Activated CD8-positive, alpha-beta memory T cell treated with anti-CD3 and anti-CD28 coated beads for 24 hours (primary cell): ENCODE results near the gene ITGA4.

Experiments
- DNase-seq: peaks from one replicate; pipeline ENCODE4 v3.0.0-alpha.2; 2020

The ITGA4 gene

DNA sequence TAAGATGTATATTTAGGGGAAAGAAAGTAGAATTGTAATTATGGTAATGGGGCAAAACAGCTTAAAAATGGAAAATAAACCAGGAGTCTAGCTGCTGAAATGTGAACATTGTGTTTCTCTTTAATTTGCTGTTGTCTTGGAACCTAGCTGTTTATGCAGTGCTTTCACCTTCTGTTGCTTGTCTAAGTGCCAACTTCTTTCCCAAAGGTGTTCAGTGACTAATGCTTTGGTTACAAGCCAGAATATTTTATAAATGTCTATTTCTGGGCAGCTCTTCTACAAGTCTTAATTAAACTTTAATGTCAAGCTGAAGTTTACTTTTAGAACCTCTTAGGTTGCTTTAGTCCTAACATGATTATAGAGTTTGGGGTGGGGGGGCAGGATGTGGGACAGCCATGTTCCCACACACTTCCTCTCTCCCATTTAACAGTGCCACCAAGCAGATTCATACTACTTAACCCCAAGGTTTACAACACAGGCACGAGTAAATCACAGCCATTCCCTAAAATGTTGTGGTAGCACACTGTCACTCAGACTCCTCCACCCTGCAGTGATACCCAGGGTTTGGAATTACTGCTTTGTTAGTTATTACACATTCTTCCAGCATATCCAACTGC is 60.6 kb downstream of the ITGA4 start:
- no peak for DNase-seq

- DNase-seq: no peak
These were observed 63.1 kb downstream of the ITGA4 start for GRCh38 chr2:181520253-181520652.

DNA sequence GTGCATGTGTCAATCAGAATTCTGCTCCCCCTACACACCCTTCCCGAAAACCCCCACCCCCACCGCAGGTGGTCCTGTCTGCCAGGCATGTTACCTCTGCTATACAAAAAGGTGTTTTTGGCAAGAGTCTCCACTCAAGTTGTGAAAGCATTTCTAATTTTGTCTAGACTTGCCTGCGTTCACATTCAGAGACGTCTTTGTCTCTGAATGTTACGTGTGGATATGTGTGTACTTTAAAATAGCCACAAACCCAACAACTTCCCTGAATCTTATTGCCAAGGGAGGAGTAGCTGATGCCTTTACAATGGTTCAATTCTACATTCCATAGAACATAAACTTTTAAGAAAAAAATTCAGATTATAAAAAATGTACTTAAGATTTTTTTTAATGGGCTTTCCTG is 66.6 kb downstream of the ITGA4 start:
- DNase-seq: no peak

GRCh38 chr2:181526014-181526413 is 68.8 kb downstream of the ITGA4 start:
- DNase-seq: no peak

GRCh38 chr2:181527058-181527457 is 69.9 kb downstream of the ITGA4 start:
- no peak for DNase-seq

GRCh38 chr2:181528441-181528840 is 71.3 kb downstream of the ITGA4 start:
- no peak for DNase-seq

DNA sequence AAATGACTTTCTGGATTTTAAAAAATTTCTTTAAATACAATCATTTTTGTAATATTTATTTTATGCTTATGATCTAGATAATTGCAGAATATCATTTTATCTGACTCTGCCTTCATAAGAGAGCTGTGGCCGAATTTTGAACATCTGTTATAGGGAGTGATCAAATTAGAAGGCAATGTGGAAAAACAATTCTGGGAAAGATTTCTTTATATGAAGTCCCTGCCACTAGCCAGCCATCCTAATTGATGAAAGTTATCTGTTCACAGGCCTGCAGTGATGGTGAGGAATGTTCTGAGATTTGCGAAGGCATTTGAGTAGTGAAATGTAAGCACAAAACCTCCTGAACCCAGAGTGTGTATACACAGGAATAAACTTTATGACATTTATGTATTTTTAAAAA is 79.5 kb downstream of the ITGA4 start:
- DNase-seq: no peak

DNA sequence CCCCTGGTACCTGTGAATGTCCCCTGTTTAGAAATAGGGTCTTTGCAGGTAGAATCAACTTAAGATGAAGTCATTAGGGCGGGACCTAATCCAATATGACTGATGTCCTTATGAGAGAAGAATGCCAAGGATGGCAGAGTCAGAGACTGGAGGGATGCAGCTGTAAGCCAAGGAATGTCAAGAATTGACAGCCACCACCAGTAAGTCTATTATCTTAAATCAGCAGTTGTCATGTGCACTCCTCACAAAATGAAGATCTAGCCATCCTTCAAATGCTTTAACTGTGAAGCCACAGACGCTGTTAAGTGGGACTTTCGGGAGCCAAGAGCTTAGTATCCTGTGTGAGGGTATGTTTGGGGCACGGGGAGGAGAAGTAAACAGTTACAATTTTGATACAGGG is 83.2 kb downstream of the ITGA4 start:
- DNase-seq: no peak

DNA sequence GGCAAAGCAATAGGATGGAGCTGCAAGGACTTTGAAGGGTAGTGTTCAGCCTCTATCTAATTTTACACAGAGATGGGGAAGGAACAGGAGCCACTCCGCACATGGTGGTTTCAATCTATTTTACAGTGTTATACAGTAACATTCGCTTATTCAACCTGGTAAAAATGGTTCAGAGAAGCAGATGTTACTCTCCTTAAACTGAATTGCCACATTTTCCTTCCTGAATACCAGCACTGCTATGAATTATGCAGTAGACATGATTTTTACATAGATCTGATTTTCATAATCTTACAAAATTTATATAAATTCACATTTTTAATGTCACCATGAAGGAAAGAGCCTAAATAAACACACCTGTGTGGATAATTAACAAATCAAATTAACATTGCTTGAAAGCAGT is 85.0 kb downstream of the ITGA4 start:
- DNase-seq: no peak

- DNase-seq: no peak
These were observed 88.9 kb downstream of the ITGA4 start for GRCh38 chr2:181546086-181546485.

DNA sequence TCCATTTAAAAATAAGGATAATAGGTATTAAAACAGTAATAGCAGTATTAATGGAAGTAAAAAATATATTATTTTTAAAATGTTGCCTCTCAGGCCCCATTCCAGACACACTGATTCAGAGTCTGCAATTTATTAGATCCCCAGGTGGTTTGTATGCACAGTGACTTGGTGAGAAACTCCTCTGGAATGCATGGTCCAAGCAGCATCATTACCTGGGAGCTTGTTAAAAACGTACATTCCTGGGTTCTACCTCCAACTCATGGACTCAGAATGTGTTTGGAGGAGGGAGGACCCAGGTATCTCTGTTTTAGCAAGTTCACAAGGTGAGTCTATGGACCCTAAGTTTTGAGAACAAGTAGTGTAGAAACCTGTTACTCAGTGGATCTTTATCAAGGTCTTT is 95.6 kb downstream of the ITGA4 start:
- no peak for DNase-seq

DNA sequence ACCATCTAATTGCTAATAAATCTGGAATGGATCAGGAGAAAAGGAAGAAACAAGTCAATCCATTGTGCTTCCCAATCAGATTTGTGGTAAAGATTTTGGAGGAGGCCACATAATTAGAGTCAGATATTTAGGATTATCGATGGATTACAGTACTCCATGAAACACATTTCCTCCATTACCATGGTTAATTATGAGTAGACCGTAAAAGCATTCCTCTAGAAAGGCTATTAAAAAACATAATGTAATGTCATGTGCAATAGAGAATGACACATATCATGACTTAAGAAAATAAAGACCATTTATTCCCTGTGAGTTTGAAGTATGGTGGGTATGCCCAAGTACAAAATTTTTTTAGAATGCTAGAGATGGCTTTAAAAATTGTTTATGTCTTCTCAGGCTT is 96.1 kb downstream of the ITGA4 start:
- DNase-seq: no peak

DNA sequence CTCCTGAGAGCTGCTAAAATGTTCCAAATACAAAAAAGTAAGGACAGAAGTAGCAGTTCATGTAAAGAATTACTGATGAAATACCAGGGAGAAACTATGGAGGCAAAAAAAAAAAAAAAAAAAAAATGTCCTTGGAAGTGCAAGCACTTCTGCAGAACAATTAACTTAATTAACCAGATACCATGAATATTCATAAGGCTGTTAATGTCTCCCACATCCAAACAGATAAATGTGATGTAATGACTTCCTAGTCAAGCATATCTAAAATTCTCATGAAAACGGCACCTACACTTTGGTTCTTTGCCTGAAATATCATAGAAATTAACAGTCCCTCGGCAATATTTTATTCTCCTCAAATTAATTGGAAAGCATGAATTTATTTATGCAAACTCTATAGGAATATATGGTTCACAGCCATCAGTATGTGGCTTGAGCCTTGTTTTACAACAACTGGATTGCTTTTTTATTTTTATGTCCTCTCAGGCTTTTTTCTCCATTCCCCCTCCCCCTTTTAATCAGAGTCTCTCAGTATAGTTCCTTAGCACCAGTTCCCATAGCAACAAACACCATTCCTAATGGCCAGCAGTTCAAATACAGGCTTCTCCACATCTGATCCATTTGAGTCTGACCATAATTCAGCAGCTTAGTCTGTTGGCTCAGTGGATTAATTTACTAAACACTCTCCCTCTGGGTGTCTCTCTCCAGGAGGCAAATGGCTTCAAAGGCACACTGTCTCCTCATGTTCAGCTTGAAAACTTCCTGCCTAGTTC is 97.1 kb downstream of the ITGA4 start:
- DNase-seq: no peak

DNA sequence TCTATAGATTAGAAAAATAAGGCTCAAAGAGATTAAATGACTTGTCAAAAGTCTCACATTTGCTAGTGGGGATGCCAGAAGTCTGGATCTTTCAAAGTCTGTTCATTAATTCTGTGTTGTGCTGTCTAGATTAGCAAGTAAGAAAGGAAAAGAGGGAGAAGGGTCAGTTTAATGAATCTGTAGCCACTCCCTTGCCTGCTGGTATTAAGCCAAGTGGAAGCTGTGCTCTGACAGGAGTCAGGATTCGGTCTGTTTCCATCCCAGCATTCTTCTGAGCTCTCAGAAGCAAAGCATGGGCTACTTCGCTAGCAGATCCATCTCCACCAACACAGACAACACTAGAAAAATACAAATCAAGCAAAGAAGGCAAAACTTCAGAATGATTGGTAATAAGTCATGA is 101.2 kb downstream of the ITGA4 start:
- DNase-seq: no peak

DNA sequence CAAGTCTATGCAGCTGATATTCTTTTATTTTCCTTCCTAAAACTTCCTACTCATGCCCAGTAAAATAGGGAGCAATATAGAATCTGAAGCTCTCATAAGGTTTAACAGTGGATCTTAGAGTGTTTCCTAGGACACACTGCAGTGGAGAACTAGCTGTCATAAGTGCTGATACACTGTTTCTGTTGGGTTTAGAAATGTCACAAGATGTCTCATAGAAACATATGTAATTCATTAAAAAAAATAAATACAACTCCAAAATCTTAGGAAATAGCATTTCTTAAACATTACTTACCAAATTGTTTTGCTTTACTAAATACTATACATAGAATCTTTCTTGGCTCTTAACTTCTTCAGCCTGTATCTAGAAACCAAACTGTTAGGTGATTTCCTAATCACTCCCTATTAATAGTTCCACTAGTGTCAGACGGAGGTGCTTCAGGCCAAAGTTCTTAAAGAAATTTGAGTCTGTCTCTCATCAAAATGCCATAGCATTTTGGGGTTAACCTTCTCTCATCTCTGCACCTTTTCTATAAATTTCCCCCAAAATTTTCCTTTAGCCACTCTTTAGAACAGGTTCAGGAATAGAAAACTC is 106.0 kb downstream of the ITGA4 start:
- DNase-seq: no peak

GRCh38 chr2:181566334-181567032 is 109.3 kb downstream of the ITGA4 start:
- no peak for DNase-seq

- DNase-seq: no peak
These were observed 112.9 kb downstream of the ITGA4 start for GRCh38 chr2:181570059-181570458.

DNA sequence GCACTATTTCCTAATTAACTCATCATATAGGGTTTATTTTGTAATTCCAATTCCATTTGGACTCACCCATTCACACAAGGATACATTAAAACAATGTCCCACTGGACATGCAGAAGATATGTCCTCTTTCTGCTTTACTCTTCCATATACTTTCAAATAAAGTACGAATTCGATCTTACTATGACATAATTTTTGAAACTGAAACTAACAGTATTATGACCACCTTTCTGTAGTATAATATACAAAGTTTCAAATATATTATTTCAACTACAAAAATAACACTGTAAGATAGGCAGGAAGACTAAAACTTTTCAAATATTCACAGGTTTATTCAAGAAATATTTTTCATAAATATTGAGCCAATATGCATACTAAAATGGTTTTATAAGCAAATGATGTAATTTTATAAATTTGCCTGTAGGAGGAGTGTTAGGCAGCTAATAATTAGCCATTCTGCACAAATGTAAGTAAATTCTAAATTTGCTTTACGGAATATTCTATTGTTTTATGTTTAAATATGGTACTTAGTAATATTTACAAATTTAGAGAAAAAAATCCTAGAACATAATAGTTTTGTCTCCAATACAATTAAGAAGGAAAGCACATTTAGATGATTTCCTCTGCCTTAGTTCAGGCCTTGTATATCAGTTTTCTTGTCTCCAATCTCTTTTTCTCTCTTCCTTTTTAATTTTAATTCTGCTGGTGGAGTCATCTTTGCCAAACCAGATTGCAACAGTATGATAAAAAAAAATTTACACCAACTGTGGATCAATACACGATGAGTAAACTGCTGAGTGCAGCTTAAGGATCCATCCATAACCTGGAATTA is 113.9 kb downstream of the ITGA4 start:
- DNase-seq: no peak

DNA sequence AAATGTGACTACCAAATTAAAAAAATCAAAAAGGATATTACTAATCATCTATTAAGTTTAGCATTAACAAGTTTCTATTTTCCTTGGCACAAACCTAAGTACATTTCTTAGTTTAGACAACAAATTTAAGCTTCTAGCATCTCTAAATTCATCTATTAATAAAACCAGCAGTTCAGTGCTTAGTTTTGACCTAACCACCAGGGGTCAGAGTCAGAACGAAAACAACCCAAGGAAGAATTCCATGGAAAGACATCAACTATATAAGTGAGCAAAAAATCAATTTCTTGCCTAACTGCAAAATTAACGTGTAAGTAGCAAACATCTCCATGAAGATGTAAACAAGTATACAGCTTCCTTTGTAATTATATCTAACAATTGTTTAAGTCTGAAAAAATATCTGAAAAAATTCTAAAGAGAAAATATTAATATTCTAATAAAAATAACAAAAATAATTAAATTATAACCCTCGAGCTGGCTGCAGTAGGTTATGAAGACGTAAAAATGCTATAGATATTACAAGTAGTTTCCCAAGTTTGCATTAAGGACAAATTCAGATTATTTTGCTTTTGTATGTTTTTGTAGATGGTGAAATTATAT is 116.1 kb downstream of the ITGA4 start:
- DNase-seq: no peak

DNA sequence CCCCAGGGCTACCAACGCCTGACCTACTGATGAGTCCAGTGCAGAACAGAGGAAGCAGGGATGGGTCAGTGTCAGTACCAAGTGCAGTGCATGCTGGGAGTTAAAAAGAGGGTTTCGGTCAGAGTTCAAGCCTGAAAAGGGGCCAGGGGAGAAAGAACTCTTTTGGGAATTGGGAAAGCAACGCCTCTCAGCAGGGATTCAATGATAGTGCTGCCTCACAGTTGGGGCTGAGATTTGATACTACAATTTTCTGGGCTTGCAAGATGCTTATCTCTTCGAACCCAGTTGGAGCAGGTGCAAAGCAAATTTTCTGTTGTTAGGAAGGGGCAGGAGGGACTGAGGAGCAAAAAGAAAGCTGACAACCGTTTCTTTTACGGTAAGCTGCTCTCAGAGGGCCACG is 117.1 kb downstream of the ITGA4 start:
- DNase-seq: no peak

- no peak for DNase-seq
These were observed 118.0 kb downstream of the ITGA4 start for GRCh38 chr2:181575024-181575649.

GRCh38 chr2:181575650-181576025 is 118.5 kb downstream of the ITGA4 start:
- DNase-seq: no peak
